CD14-positive monocyte (primary cell): ENCODE data around the gene EPHA6. TPM values are rescaled to one million over a fixed set of nuclear protein-coding genes. Genes with fewer than 3 reads are reported as not detected.

Experiments used
- DNase-seq, 3 donors: peaks; one replicate each; pipeline ENCODE4 v3.0.0-alpha.2; 2011 to 2022
- H2AFZ ChIP-seq: 2 replicates; pipeline ENCODE4 v1.6.0; 2012; ENCODE audit warnings: mild to moderate bottlenecking, low read depth, low read length, inconsistent platforms; ENCODE audit not compliant: insufficient read depth, poor library complexity, severe bottlenecking
- H3K27ac ChIP-seq, 2 donors: 1 replicate in 1 of 2; 2 replicates in 1 of 2; pipeline ENCODE4 v1.5.1; 2012 to 2013; ENCODE audit warnings: low read length in 2 of 2, control low read depth in 1 of 2, inconsistent platforms in 1 of 2, low read depth in 1 of 2, mild to moderate bottlenecking in 1 of 2
- H3K27me3 ChIP-seq, 2 donors: one replicate each; pipeline versions ENCODE4 v1.6.0 to v1.6.1; 2011 to 2013; ENCODE audit warnings: low read length in 2 of 2; ENCODE audit not compliant: control insufficient read depth in 2 of 2, insufficient read depth in 2 of 2
- H3K36me3 ChIP-seq, 2 donors: replicated peaks in 1 of 2; 1 replicate in 1 of 2; 2 replicates in 1 of 2; pipeline versions ENCODE4 v1.5.1 to v1.6.1; 2012 to 2013; ENCODE audit warnings: low read length in 2 of 2, control low read depth in 1 of 2, inconsistent platforms in 1 of 2, mild to moderate bottlenecking in 1 of 2; ENCODE audit not compliant: insufficient read depth in 2 of 2, control insufficient read depth in 1 of 2
- H3K4me1 ChIP-seq, 2 donors: 1 replicate in 1 of 2; 2 replicates in 1 of 2; pipeline versions ENCODE4 v1.5.1 to v1.6.1; 2012 to 2013; ENCODE audit warnings: low read length in 2 of 2, control low read depth in 1 of 2, inconsistent platforms in 1 of 2, mild to moderate bottlenecking in 1 of 2, moderate library complexity in 1 of 2; ENCODE audit not compliant: insufficient read depth in 2 of 2, control insufficient read depth in 1 of 2
- H3K4me2 ChIP-seq: replicated peaks from 2 replicates; pipeline ENCODE3; 2012; ENCODE audit warnings: low read length, moderate library complexity, mild to moderate bottlenecking; ENCODE audit not compliant: poor library complexity, severe bottlenecking; ENCODE audit errors: extremely low read depth
- H3K4me3 ChIP-seq, 3 experiments: fragments of 200-600 bp in 1 of 3; sonication (generic) in 1 of 3; replicated peaks in 1 of 3; 1 replicate in 2 of 3; 2 replicates in 1 of 3; pipeline ENCODE4 v1.5.1; 2011 to 2013; ENCODE audit warnings: low read length in 3 of 3, mild to moderate bottlenecking in 3 of 3, control low read depth in 2 of 3, low read depth in 2 of 3, inconsistent platforms in 1 of 3, moderate library complexity in 1 of 3
- H3K79me2 ChIP-seq: 2 replicates; pipeline ENCODE4 v1.6.0; 2012; ENCODE audit warnings: mild to moderate bottlenecking, control low read depth, inconsistent platforms, low read length, moderate library complexity; ENCODE audit not compliant: insufficient read depth
- H3K9ac ChIP-seq: 2 replicates; pipeline ENCODE4 v1.6.0; 2017; ENCODE audit warnings: low read length, mild to moderate bottlenecking; ENCODE audit not compliant: insufficient read depth, poor library complexity, severe bottlenecking
- H3K9me3 ChIP-seq, 2 donors: replicated peaks in 1 of 2; 1 replicate in 1 of 2; 2 replicates in 1 of 2; pipeline versions ENCODE4 v1.5.1 to v1.6.1; 2012 to 2013; ENCODE audit warnings: low read length in 2 of 2, control low read depth in 1 of 2; ENCODE audit not compliant: control insufficient read depth in 1 of 2, insufficient read depth in 1 of 2
- H4K20me1 ChIP-seq: 2 replicates; pipeline ENCODE4 v1.6.0; 2012; ENCODE audit warnings: mild to moderate bottlenecking, low read length, control low read depth, moderate library complexity; ENCODE audit not compliant: insufficient read depth
- H3K27ac Mint-ChIP-seq, 7 donors: one replicate each; pipeline ENCODE4 v1.8.0; 2020; ENCODE audit warnings: mild to moderate bottlenecking in 7 of 7, mixed read lengths in 7 of 7, moderate library complexity in 6 of 7, inconsistent platforms in 2 of 7
- H3K27me3 Mint-ChIP-seq, 3 donors: one replicate each; pipeline ENCODE4 v1.8.0; 2021 to 2022; ENCODE audit warnings: low read depth in 3 of 3, mild to moderate bottlenecking in 3 of 3, mixed read lengths in 3 of 3, moderate library complexity in 3 of 3, inconsistent platforms in 1 of 3
- H3K36me3 Mint-ChIP-seq, 2 donors: one replicate each; pipeline ENCODE4 v1.8.0; 2020; ENCODE audit warnings: mixed read lengths in 2 of 2, inconsistent platforms in 1 of 2, mild to moderate bottlenecking in 1 of 2
- H3K4me1 Mint-ChIP-seq: one replicate; pipeline ENCODE4 v1.8.0; 2020; ENCODE audit warnings: mild to moderate bottlenecking, mixed read lengths
- H3K4me3 Mint-ChIP-seq, 2 donors: one replicate each; pipeline ENCODE4 v1.8.0; 2020; ENCODE audit warnings: mild to moderate bottlenecking in 2 of 2, mixed read lengths in 2 of 2, moderate library complexity in 1 of 2
- H3K9me3 Mint-ChIP-seq, 7 donors: one replicate each; pipeline ENCODE4 v1.8.0; 2020 to 2022; ENCODE audit warnings: mixed read lengths in 7 of 7, mild to moderate bottlenecking in 6 of 7, moderate library complexity in 6 of 7, inconsistent platforms in 2 of 7
- CTCF ChIP-seq: fragments of 200-600 bp; IDR thresholded peaks from one replicate; pipeline ENCODE4 v1.8.0; 2022; ENCODE audit warnings: antibody characterized with exemption, mild to moderate bottlenecking
- WGBS: methylation state at CpG from one replicate; pipeline ENCODE4 v1.1.5; 2013; ENCODE audit warnings: missing lambda C conversion rate; ENCODE audit not compliant: insufficient coverage; 5-methylcytosine and 5-hydroxymethylcytosine counted together
- intact Hi-C, 2 donors: fragments of 100-400 bp; cut with micrococcal nuclease; formaldehyde crosslinking; loops; one replicate each; pipeline versions ENCODE4 v1.15.0 to v1.15.1; 2023
- polyA plus RNA-seq, 3 donors: library from polyadenylated mRNA; depleted of rRNA in 1 of 3; unstranded in 2 of 3; stranded (reverse) in 1 of 3; fragments of 300-500 nt in 2 of 3; fragments of >200 nt in 1 of 3; fragmentation: Illumina TruSeq in 2 of 3; gene quantifications; 1 replicate in 2 of 3; 2 replicates in 1 of 3; pipeline ENCODE4 v1.2.3, GENCODE V29; 2012 to 2021

EPHA6 gene
- polyA plus RNA-seq, 3 donors: not detected

GRCh38 chr3:97125902-97126499, 311.6 kb downstream of the EPHA6 start:
- Mint-ChIP-seq H3K36me3 (no peaks in the 10 kb centered on the region), H3K27ac (no peak overlapping the region), H3K4me3 (no peak overlapping the region), H3K4me1 (no peaks in the 10 kb centered on the region), H3K27me3 (no peaks in the 10 kb centered on the region), H3K9me3 (peaks cover 0 to 19% (median 4%) of the 10 kb centered on the region in 7 donors)
- no peak for TF ChIP-seq CTCF
- Histone ChIP-seq H3K27ac (no peak overlapping the region), H4K20me1 (no peaks in the 10 kb centered on the region), H3K4me3 (no peak overlapping the region), H3K36me3 (no peaks in the 10 kb centered on the region), H3K4me1 (no peaks in the 10 kb centered on the region), H3K9ac (no peak overlapping the region), H3K4me2 (no peak overlapping the region), H3K79me2 (no peaks in the 10 kb centered on the region), H2AFZ (no peak overlapping the region), H3K27me3 (no peaks in the 10 kb centered on the region), H3K9me3 (peaks cover 0 to 14% of the 10 kb centered on the region in 2 donors)
- intact Hi-C loops: no loop called here
- WGBS: no CpG with 5 or more reads among the region's 4 CpGs
- DNase-seq: no peak

- Histone ChIP-seq H3K27ac (no peak overlapping the region), H3K4me1 (no peaks in the 10 kb centered on the region), H3K9me3 (peaks cover 0 to 17% of the 10 kb centered on the region in 2 donors), H4K20me1 (no peaks in the 10 kb centered on the region), H3K4me3 (no peak overlapping the region), H3K9ac (no peak overlapping the region), H3K27me3 (no peaks in the 10 kb centered on the region), H3K79me2 (no peaks in the 10 kb centered on the region), H3K4me2 (no peak overlapping the region), H3K36me3 (no peaks in the 10 kb centered on the region), H2AFZ (no peak overlapping the region)
- no peak for TF ChIP-seq CTCF
- Mint-ChIP-seq H3K4me3 (no peak overlapping the region), H3K36me3 (no peaks in the 10 kb centered on the region), H3K9me3 (peaks cover 0 to 14% (median 4%) of the 10 kb centered on the region in 7 donors), H3K27ac (no peak overlapping the region), H3K27me3 (no peaks in the 10 kb centered on the region), H3K4me1 (no peaks in the 10 kb centered on the region)
- DNase-seq: no peak
- WGBS: no CpG with 5 or more reads among the region's 1 CpG
- intact Hi-C loops: no loop called here
These were observed 317.1 kb downstream of the EPHA6 start for GRCh38 chr3:97131476-97131875.
